ENCODE data around the gene PIK3CD.
"Not testable (repeated sequence)": the region's sequence is repeated elsewhere in the genome, so short reads cannot be mapped to it uniquely, and the experiment has no call there.

The PIK3CD gene

GRCh38 chr1:9751971-9752370 lies 100.4 kb downstream of the PIK3CD start:
- no peak for DNase-seq (ENCODE audit: low read depth, low spot score)

GRCh38 chr1:9753121-9753531 lies 101.6 kb downstream of the PIK3CD start:
- no peak for DNase-seq (ENCODE audit: low read depth, low spot score)
- H3K4me3 ChIP-seq (ENCODE audit: low read length) = no peak overlapping the region

More at GRCh38 chr1:9751971-9752370, 100.4 kb downstream of the PIK3CD start:
- no peak overlapping the region for H3K4me3 ChIP-seq (ENCODE audit: low read length)

GRCh38 chr1:9755441-9755995 lies 104.0 kb downstream of the PIK3CD start:
- no peak overlapping the region for H3K4me3 ChIP-seq (ENCODE audit: low read length)
- no peak for DNase-seq (ENCODE audit: low read depth, low spot score)

GRCh38 chr1:9758559-9759121 lies 107.1 kb downstream of the PIK3CD start:
- H3K4me3 ChIP-seq (ENCODE audit: low read length) = no peak overlapping the region
- no peak for DNase-seq (ENCODE audit: low read depth, low spot score)

- DNase-seq (ENCODE audit: low read depth, low spot score) = no peak
Measured at GRCh38 chr1:9759939-9760338, 108.4 kb downstream of the PIK3CD start.

GRCh38 chr1:9760824-9761223 lies 109.3 kb downstream of the PIK3CD start:
- no peak for DNase-seq (ENCODE audit: low read depth, low spot score)
- no peak overlapping the region for H3K4me3 ChIP-seq (ENCODE audit: low read length)

More at GRCh38 chr1:9759939-9760338, 108.4 kb downstream of the PIK3CD start:
- H3K4me3 ChIP-seq (ENCODE audit: low read length) = no peak overlapping the region

- DNase-seq (ENCODE audit: low read depth, low spot score) = no peak
- no peak overlapping the region for H3K4me3 ChIP-seq (ENCODE audit: low read length)
Measured at GRCh38 chr1:9761855-9762254, 110.3 kb downstream of the PIK3CD start.

- DNase-seq (ENCODE audit: low read depth, low spot score); H3K4me3 ChIP-seq (ENCODE audit: low read length): not testable (repeated sequence)
Measured at GRCh38 chr1:9762446-9762845, 110.9 kb downstream of the PIK3CD start.

GRCh38 chr1:9763914-9764313 lies 112.4 kb downstream of the PIK3CD start:
- no peak overlapping the region for H3K4me3 ChIP-seq (ENCODE audit: low read length)
- DNase-seq (ENCODE audit: low read depth, low spot score) = no peak

- no peak for DNase-seq (ENCODE audit: low read depth, low spot score)
- no peak overlapping the region for H3K4me3 ChIP-seq (ENCODE audit: low read length)
Measured at GRCh38 chr1:9764550-9764949, 113.0 kb downstream of the PIK3CD start.

- DNase-seq (ENCODE audit: low read depth, low spot score) = no peak
- H3K4me3 ChIP-seq (ENCODE audit: low read length) = no peak overlapping the region
Measured at GRCh38 chr1:9766759-9767442, 115.4 kb downstream of the PIK3CD start.

- H3K4me3 ChIP-seq (ENCODE audit: low read length) = no peak overlapping the region
- no peak for DNase-seq (ENCODE audit: low read depth, low spot score)
Measured at GRCh38 chr1:9767964-9768668, 116.6 kb downstream of the PIK3CD start.

- DNase-seq (ENCODE audit: low read depth, low spot score) = no peak
- no peak overlapping the region for H3K4me3 ChIP-seq (ENCODE audit: low read length)
Measured at GRCh38 chr1:9768983-9769382, 117.5 kb downstream of the PIK3CD start.

- no peak overlapping the region for H3K4me3 ChIP-seq (ENCODE audit: low read length)
- no peak for DNase-seq (ENCODE audit: low read depth, low spot score)
Measured at GRCh38 chr1:9770298-9770697, 118.8 kb downstream of the PIK3CD start.

- H3K4me3 ChIP-seq (ENCODE audit: low read length) = no peak overlapping the region
- no peak for DNase-seq (ENCODE audit: low read depth, low spot score)
Measured at GRCh38 chr1:9774712-9775679, 123.5 kb downstream of the PIK3CD start.

- no peak overlapping the region for H3K4me3 ChIP-seq (ENCODE audit: low read length)
- no peak for DNase-seq (ENCODE audit: low read depth, low spot score)
Measured at GRCh38 chr1:9776685-9777084, 125.2 kb downstream of the PIK3CD start.

All from Jurkat, Clone E6-1 (cell line).